Measurements from ENCODE around the gene SCARF2. TPM values are rescaled to one million over a fixed set of nuclear protein-coding genes. Genes with fewer than 3 reads are reported as not detected.

The SCARF2 gene
- total RNA-seq, 2 experiments from 2014 or later = 0.54 to 1.1 TPM

GRCh38 chr22:20402960-20403778 is 34.5 kb downstream of the SCARF2 start:
- peak overlapping the region; percentile 45 for H3K27ac Mint-ChIP-seq
- peak; percentile 42 for ATAC-seq

GRCh38 chr22:20401376-20402014 is 36.1 kb downstream of the SCARF2 start:
- Mint-ChIP-seq H3K27ac (no peak overlapping the region), H3K27me3 (no peaks in the 10 kb centered on the region), H3K4me3 (no peak overlapping the region), H3K9me3 (ENCODE audit: low read depth) (no peaks in the 10 kb centered on the region), H3K36me3 (peaks cover 7% of the 10 kb centered on the region), H3K4me1 (peaks cover 10% of the 10 kb centered on the region)
- ATAC-seq = no peak
- CTCF ChIA-PET = no interaction called here
- DNase-seq = no peak

More at GRCh38 chr22:20402960-20403778, 34.5 kb downstream of the SCARF2 start:
- Mint-ChIP-seq H3K36me3 (peaks cover 4% of the 10 kb centered on the region), H3K9me3 (ENCODE audit: low read depth) (no peaks in the 10 kb centered on the region), H3K4me3 (no peak overlapping the region), H3K4me1 (peaks cover 9% of the 10 kb centered on the region), H3K27me3 (no peaks in the 10 kb centered on the region)
- CTCF ChIA-PET = interaction anchor here (1.5 to 1.9 kb wide), 3 partner anchors 9 to 53 kb away, joined by 3 to 9 read pairs (median 4); no protein-coding TSS in a partner anchor
- no peak for DNase-seq

GRCh38 chr22:20400606-20401375 is 36.8 kb downstream of the SCARF2 start:
- ATAC-seq (no peak), DNase-seq (no peak)
- H3K27ac Mint-ChIP-seq = no peak overlapping the region
- CTCF ChIA-PET = no interaction called here
- peaks cover 17% of the 10 kb centered on the region for H3K4me1 Mint-ChIP-seq
- H3K4me3 Mint-ChIP-seq = no peak overlapping the region
- peaks cover 7% of the 10 kb centered on the region for H3K36me3 Mint-ChIP-seq
- H3K27me3 Mint-ChIP-seq = no peaks in the 10 kb centered on the region
- H3K9me3 Mint-ChIP-seq (ENCODE audit: low read depth) = no peaks in the 10 kb centered on the region

- Mint-ChIP-seq H3K27ac (no peak overlapping the region), H3K36me3 (peaks cover 7% of the 10 kb centered on the region), H3K4me1 (peaks cover 24% of the 10 kb centered on the region), H3K27me3 (no peaks in the 10 kb centered on the region), H3K9me3 (ENCODE audit: low read depth) (no peaks in the 10 kb centered on the region), H3K4me3 (no peak overlapping the region)
- ATAC-seq = no peak
- CTCF ChIA-PET = no interaction called here
- DNase-seq = no peak
Observed at GRCh38 chr22:20399866-20400605, 37.6 kb downstream of the SCARF2 start.

GRCh38 chr22:20398420-20398819 is 39.2 kb downstream of the SCARF2 start:
- no peak for ATAC-seq
- peaks cover 27% of the 10 kb centered on the region for H3K4me1 Mint-ChIP-seq
- H3K36me3 Mint-ChIP-seq = peaks cover 7% of the 10 kb centered on the region
- H3K4me3 Mint-ChIP-seq = no peak overlapping the region
- CTCF ChIA-PET = interaction anchor here (1.4 kb wide), 1 partner anchor 20 kb away, joined by 5 read pairs; no protein-coding TSS in a partner anchor
- no peaks in the 10 kb centered on the region for H3K9me3 Mint-ChIP-seq (ENCODE audit: low read depth)
- DNase-seq = no peak
- H3K27me3 Mint-ChIP-seq = no peaks in the 10 kb centered on the region
- H3K27ac Mint-ChIP-seq = no peak overlapping the region

- CTCF ChIA-PET = no interaction called here
- H3K9me3 Mint-ChIP-seq (ENCODE audit: low read depth) = no peaks in the 10 kb centered on the region
- no peak overlapping the region for H3K27ac Mint-ChIP-seq
- DNase-seq = no peak
- ATAC-seq = no peak
- no peaks in the 10 kb centered on the region for H3K27me3 Mint-ChIP-seq
- peaks cover 2% of the 10 kb centered on the region for H3K36me3 Mint-ChIP-seq
- peaks cover 22% of the 10 kb centered on the region for H3K4me1 Mint-ChIP-seq
- H3K4me3 Mint-ChIP-seq = no peak overlapping the region
Observed at GRCh38 chr22:20397498-20397897, 40.1 kb downstream of the SCARF2 start.

- CTCF ChIA-PET = interaction anchor here (3.1 kb wide), 1 partner anchor 77 kb away, joined by 9 read pairs; the partner anchor contains the start of gene DGCR6L
- H3K36me3 Mint-ChIP-seq = peaks cover 2% of the 10 kb centered on the region
- ATAC-seq (no peak), DNase-seq (no peak)
- no peaks in the 10 kb centered on the region for H3K27me3 Mint-ChIP-seq
- peaks cover 22% of the 10 kb centered on the region for H3K4me1 Mint-ChIP-seq
- no peak overlapping the region for H3K27ac Mint-ChIP-seq
- no peak overlapping the region for H3K4me3 Mint-ChIP-seq
- no peaks in the 10 kb centered on the region for H3K9me3 Mint-ChIP-seq (ENCODE audit: low read depth)
Observed at GRCh38 chr22:20396639-20397038, 41.0 kb downstream of the SCARF2 start.

GRCh38 chr22:20395907-20396287 is 41.7 kb downstream of the SCARF2 start:
- ATAC-seq = no peak
- CTCF ChIA-PET = interaction anchor here (3.1 kb wide), 1 partner anchor 76 kb away, joined by 9 read pairs; the partner anchor contains the start of gene DGCR6L
- Mint-ChIP-seq H3K4me3 (peak overlapping the region; percentile 81), H3K9me3 (ENCODE audit: low read depth) (no peaks in the 10 kb centered on the region), H3K27me3 (no peaks in the 10 kb centered on the region), H3K27ac (no peak overlapping the region), H3K36me3 (peaks cover 2% of the 10 kb centered on the region), H3K4me1 (peaks cover 22% of the 10 kb centered on the region)
- DNase-seq = no peak

- peaks cover 22% of the 10 kb centered on the region for H3K4me1 Mint-ChIP-seq
- CTCF ChIA-PET = interaction anchor here (1.0 to 3.1 kb wide), 3 partner anchors 23 to 110 kb away, joined by 3 to 14 read pairs (median 9); partner anchors contain the start of gene DGCR6L
- no peaks in the 10 kb centered on the region for H3K27me3 Mint-ChIP-seq
- no peak for ATAC-seq
- H3K27ac Mint-ChIP-seq = peak overlapping the region; percentile 49
- H3K4me3 Mint-ChIP-seq = peak overlapping the region; percentile 81
- DNase-seq = no peak
- H3K36me3 Mint-ChIP-seq = peaks cover 2% of the 10 kb centered on the region
- no peaks in the 10 kb centered on the region for H3K9me3 Mint-ChIP-seq (ENCODE audit: low read depth)
Observed at GRCh38 chr22:20395181-20395906, 42.3 kb downstream of the SCARF2 start.

GRCh38 chr22:20393705-20394476 is 43.7 kb downstream of the SCARF2 start, which contains the start of gene ZNF74:
ZNF74 (plus strand) TSS chr22:20394151; CDS start chr22:20394629, 478 bp downstream.
- H3K4me3 Mint-ChIP-seq = peak within 1 kb of the TSS; percentile 81
- peak within 1 kb of the TSS; percentile 91 for H3K27ac Mint-ChIP-seq
- H3K36me3 Mint-ChIP-seq = peaks cover 4% of the 10 kb centered on the region
- no peaks in the 10 kb centered on the region for H3K9me3 Mint-ChIP-seq (ENCODE audit: low read depth)
- peak; percentile 95 for ATAC-seq
- DNase-seq = peak; percentile 90
- CTCF ChIA-PET = interaction anchor here (0.9 to 3.1 kb wide), 4 partner anchors 10 to 118 kb away, joined by 3 to 14 read pairs (median 6); partner anchors contain the start of gene DGCR6L
- H3K4me1 Mint-ChIP-seq = peaks cover 22% of the 10 kb centered on the region
- H3K27me3 Mint-ChIP-seq = no peaks in the 10 kb centered on the region

- Mint-ChIP-seq H3K4me1 (peaks cover 22% of the 10 kb centered on the region), H3K36me3 (peaks cover 4% of the 10 kb centered on the region), H3K4me3 (peak overlapping the region; percentile 81), H3K9me3 (ENCODE audit: low read depth) (no peaks in the 10 kb centered on the region), H3K27ac (peak overlapping the region; percentile 91), H3K27me3 (no peaks in the 10 kb centered on the region)
- CTCF ChIA-PET = interaction anchor here (1.1 to 2.7 kb wide), 3 partner anchors 25 to 119 kb away, joined by 4 to 14 read pairs (median 6); no protein-coding TSS in a partner anchor
- ATAC-seq (no peak), DNase-seq (no peak)
Observed at GRCh38 chr22:20392983-20393704, 44.5 kb downstream of the SCARF2 start.

All from activated CD8-positive, alpha-beta memory T cell treated with anti-CD3 and anti-CD28 coated beads, Interleukin-2, amount 10 ng/mL, durations not matched to agents 7 days and 5 days (primary cell).